Neural cell (in vitro differentiated cells): ENCODE measurements around the gene GXYLT2. TPM values are rescaled to one million over a fixed set of nuclear protein-coding genes. Genes with fewer than 3 reads are reported as not detected.
A peak's percentile ranks its signal among the peaks of the same experiment; 100 is the strongest.

Experiments
- H2AFZ ChIP-seq: fragments of 200-600, 300-800 bp; sonication (generic), shearing (Covaris generic); 2 replicates; pipeline ENCODE4 v1.6.0; 2014; ENCODE audit warnings: low read depth, mild to moderate bottlenecking, antibody characterized with exemption, low read length, moderate library complexity
- H3F3A ChIP-seq: fragments of 200-600 bp; shearing (Covaris generic); 2 replicates; pipeline ENCODE4 v1.6.1; 2016; ENCODE audit warnings: mild to moderate bottlenecking, moderate library complexity, mixed read lengths, antibody characterized with exemption, low read length; ENCODE audit not compliant: insufficient read depth, poor library complexity, severe bottlenecking
- H3K27ac ChIP-seq: fragments of 200-600, 300-800 bp; sonication (generic), shearing (Covaris generic); 2 replicates; pipeline ENCODE4 v1.5.1; 2014; ENCODE audit warnings: mild to moderate bottlenecking, low read length, moderate library complexity
- H3K27me3 ChIP-seq: fragments of 300-800, 200-600 bp; sonication (generic), shearing (Covaris generic); 2 replicates; pipeline ENCODE4 v1.6.0; 2014; ENCODE audit warnings: mild to moderate bottlenecking, low read depth, low read length, moderate library complexity; ENCODE audit not compliant: insufficient read depth
- H3K36me3 ChIP-seq: fragments of 300-800, 200-600 bp; sonication (generic), shearing (Covaris generic); 2 replicates; pipeline ENCODE4 v1.5.1; 2014; ENCODE audit warnings: mild to moderate bottlenecking, antibody characterized with exemption, low read length, moderate library complexity; ENCODE audit not compliant: insufficient read depth
- H3K4me2 ChIP-seq: fragments of 300-800, 200-600 bp; sonication (generic), shearing (Covaris generic); 2 replicates; pipeline ENCODE4 v1.6.0; 2014; ENCODE audit warnings: mild to moderate bottlenecking, low read length
- H3K4me3 ChIP-seq: fragments of 300-800, 200-600 bp; sonication (generic), shearing (Covaris generic); 2 replicates; pipeline ENCODE4 v1.5.1; 2014; ENCODE audit warnings: mild to moderate bottlenecking, low read length, moderate library complexity
- H3K79me2 ChIP-seq: fragments of 200-600 bp; shearing (Covaris generic); replicated peaks from 2 replicates; pipeline ENCODE4 v1.6.0; 2014; ENCODE audit warnings: mild to moderate bottlenecking, low read length, moderate library complexity; ENCODE audit not compliant: insufficient read depth
- H3K9ac ChIP-seq: fragments of 300-800, 200-600 bp; sonication (generic), shearing (Covaris generic); 2 replicates; pipeline ENCODE4 v1.6.1; 2016; ENCODE audit warnings: mild to moderate bottlenecking, low read length, mixed read lengths
- H3K9me2 ChIP-seq: fragments of 200-600 bp; shearing (Covaris generic); 2 replicates; pipeline ENCODE4 v1.6.1; 2016; ENCODE audit warnings: mild to moderate bottlenecking, low read length, mixed read lengths; ENCODE audit not compliant: insufficient read depth
- H3K9me3 ChIP-seq: fragments of 200-600, 300-800 bp; sonication (generic), shearing (Covaris generic); 2 replicates; pipeline ENCODE4 v1.6.1; 2016; ENCODE audit warnings: mild to moderate bottlenecking, mixed run types, low read length, moderate library complexity, mixed read lengths
- H4K20me1 ChIP-seq: fragments of 200-600 bp; shearing (Covaris generic); 2 replicates; pipeline ENCODE4 v1.6.1; 2016; ENCODE audit warnings: mild to moderate bottlenecking, mixed run types; ENCODE audit not compliant: insufficient read depth
- CTCF ChIP-seq: fragments of 450-650 bp; IDR thresholded peaks from 2 replicates; pipeline ENCODE4 v1.5.1; 2014; ENCODE audit warnings: antibody characterized with exemption, mild to moderate bottlenecking, moderate library complexity; ENCODE audit not compliant: poor library complexity, severe bottlenecking
- EP300 ChIP-seq: fragments of 450-650 bp; conservative IDR thresholded peaks from 2 replicates; pipeline ENCODE4 v1.6.1; 2014; ENCODE audit warnings: antibody characterized with exemption, mild to moderate bottlenecking, moderate library complexity; ENCODE audit not compliant: poor library complexity, severe bottlenecking
- EZH2 ChIP-seq: fragments of 200-600, 300-800 bp; shearing (Covaris generic), sonication (generic); IDR thresholded peaks from 2 replicates; pipeline ENCODE4 v1.6.1; 2014; ENCODE audit warnings: antibody characterized with exemption, low read length, borderline replicate concordance, mild to moderate bottlenecking; ENCODE audit not compliant: insufficient read depth, poor library complexity, severe bottlenecking
- MXI1 ChIP-seq: fragments of 450-650 bp; conservative IDR thresholded peaks from 2 replicates; pipeline ENCODE4 v1.6.1; 2014; ENCODE audit warnings: antibody characterized with exemption, mild to moderate bottlenecking; ENCODE audit not compliant: poor library complexity, severe bottlenecking
- POLR2AphosphoS5 ChIP-seq: IDR thresholded peaks from 2 replicates; pipeline ENCODE4 v1.6.1; 2012
- RAD21 ChIP-seq: fragments of 450-650 bp; conservative IDR thresholded peaks from 2 replicates; pipeline ENCODE4 v1.6.1; 2014; ENCODE audit warnings: antibody characterized with exemption, mild to moderate bottlenecking, moderate library complexity
- REST ChIP-seq: IDR thresholded peaks from 2 replicates; pipeline ENCODE4 v1.6.1; 2012; ENCODE audit warnings: borderline replicate concordance
- SMC3 ChIP-seq: fragments of 450-650 bp; conservative IDR thresholded peaks from 2 replicates; pipeline ENCODE4 v1.6.1; 2014; ENCODE audit warnings: antibody characterized with exemption, mild to moderate bottlenecking, moderate library complexity; ENCODE audit not compliant: poor library complexity
- TAF1 ChIP-seq: IDR thresholded peaks from 2 replicates; pipeline ENCODE4 v1.6.1; 2012; ENCODE audit warnings: low read depth
- polyA plus RNA-seq: library from polyadenylated mRNA; depleted of rRNA; stranded (reverse); fragments of >200 nt; gene quantifications from 2 replicates; pipeline ENCODE4 v1.2.3, GENCODE V29; 2014

The GXYLT2 gene
- polyA plus RNA-seq, 1 donor from 2014 or later = 0.48 TPM

GRCh38 chr3:72844436-72844993, 43.3 kb upstream of the GXYLT2 start:
- TF ChIP-seq POLR2AphosphoS5 (no peak), TAF1 (no peak), REST (no peak), MXI1 (no peak), EZH2 (no peak), RAD21 (no peak)
- no peaks in the 10 kb centered on the region for H3K9me2 ChIP-seq
- no peak overlapping the region for H3K4me2 ChIP-seq
- H3K9ac ChIP-seq = no peak overlapping the region
- no peaks in the 10 kb centered on the region for H4K20me1 ChIP-seq
- H3K4me3 ChIP-seq = no peak overlapping the region
- no peaks in the 10 kb centered on the region for H3F3A ChIP-seq
- peaks cover 7% of the 10 kb centered on the region for H3K36me3 ChIP-seq
- H3K9me3 ChIP-seq = no peaks in the 10 kb centered on the region
- H3K27me3 ChIP-seq = peaks cover 7% of the 10 kb centered on the region
- no peaks in the 10 kb centered on the region for H3K79me2 ChIP-seq
- no peak overlapping the region for H3K27ac ChIP-seq
- H2AFZ ChIP-seq = no peak overlapping the region

GRCh38 chr3:72846166-72846565, 41.7 kb upstream of the GXYLT2 start:
- Histone ChIP-seq H3F3A (no peaks in the 10 kb centered on the region), H3K4me2 (no peak overlapping the region), H3K36me3 (peaks cover 7% of the 10 kb centered on the region)

GRCh38 chr3:72847282-72847681, 40.6 kb upstream of the GXYLT2 start:
- peak overlapping the region; percentile 74 for H3K4me2 ChIP-seq
- H3K27ac ChIP-seq = no peak overlapping the region
- H3K9me3 ChIP-seq = no peaks in the 10 kb centered on the region
- no peaks in the 10 kb centered on the region for H3F3A ChIP-seq
- H2AFZ ChIP-seq = peak overlapping the region; percentile 43
- no peaks in the 10 kb centered on the region for H3K9me2 ChIP-seq
- TF ChIP-seq POLR2AphosphoS5 = no peak
- TF ChIP-seq SMC3 = no peak
- no peak for TF ChIP-seq RAD21
- no peak for TF ChIP-seq EP300
- TF ChIP-seq TAF1 = no peak
- no peak for TF ChIP-seq MXI1
- TF ChIP-seq REST = no peak
- TF ChIP-seq CTCF = no peak
- no peak for TF ChIP-seq EZH2
- no peaks in the 10 kb centered on the region for H4K20me1 ChIP-seq
- H3K36me3 ChIP-seq = no peaks in the 10 kb centered on the region
- H3K9ac ChIP-seq = peak overlapping the region; percentile 17
- peaks cover 7% of the 10 kb centered on the region for H3K27me3 ChIP-seq
- H3K4me3 ChIP-seq = peak overlapping the region; percentile 71
- H3K79me2 ChIP-seq = no peaks in the 10 kb centered on the region

More at GRCh38 chr3:72846166-72846565, 41.7 kb upstream of the GXYLT2 start:
- Histone ChIP-seq H3K79me2 (no peaks in the 10 kb centered on the region), H3K9me3 (no peaks in the 10 kb centered on the region), H4K20me1 (no peaks in the 10 kb centered on the region), H3K9me2 (no peaks in the 10 kb centered on the region), H3K4me3 (no peak overlapping the region), H3K27ac (no peak overlapping the region), H3K9ac (no peak overlapping the region), H3K27me3 (peaks cover 7% of the 10 kb centered on the region), H2AFZ (no peak overlapping the region)
- no peak for TF ChIP-seq MXI1
- TF ChIP-seq SMC3 = no peak
- TF ChIP-seq EP300 = no peak
- TF ChIP-seq TAF1 = no peak
- no peak for TF ChIP-seq RAD21
